Stimulated activated CD4-positive, alpha-beta T cell treated with anti-CD3 and anti-CD28 coated beads, Interleukin-12 subunit alpha, Interleukin-12 subunit beta, amount 100 ng/mL, for 48 hours (primary cell): Measurements from ENCODE around the gene GRIA1.

ENCODE experiments used
- DNase-seq, 3 donors: peaks; one replicate each; pipeline ENCODE4 v3.0.0-alpha.2; 2020; ENCODE audit warnings: low read depth in 2 of 3, low spot score in 1 of 3

Gene GRIA1

DNA sequence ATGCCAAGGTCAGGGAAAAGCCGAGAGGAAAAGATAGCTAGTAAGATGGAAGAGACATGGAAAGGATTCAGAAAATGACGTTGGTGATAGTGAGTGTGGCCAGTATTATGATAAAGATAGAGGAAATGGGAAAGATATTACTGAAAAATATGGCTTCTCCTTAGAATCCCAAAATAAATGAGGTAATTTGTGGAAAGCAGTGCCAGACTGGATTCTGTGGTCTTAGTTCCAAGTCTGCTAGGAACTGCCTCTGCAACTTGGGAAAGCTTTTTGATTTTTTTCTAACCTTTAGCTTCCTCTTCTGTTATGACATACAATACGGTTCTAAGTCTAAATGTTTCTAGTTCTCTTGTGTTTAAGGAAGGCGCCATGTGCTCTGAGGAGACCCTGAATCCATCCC is 54.2 kb downstream of the GRIA1 start:
- DNase-seq, result no peak

DNA sequence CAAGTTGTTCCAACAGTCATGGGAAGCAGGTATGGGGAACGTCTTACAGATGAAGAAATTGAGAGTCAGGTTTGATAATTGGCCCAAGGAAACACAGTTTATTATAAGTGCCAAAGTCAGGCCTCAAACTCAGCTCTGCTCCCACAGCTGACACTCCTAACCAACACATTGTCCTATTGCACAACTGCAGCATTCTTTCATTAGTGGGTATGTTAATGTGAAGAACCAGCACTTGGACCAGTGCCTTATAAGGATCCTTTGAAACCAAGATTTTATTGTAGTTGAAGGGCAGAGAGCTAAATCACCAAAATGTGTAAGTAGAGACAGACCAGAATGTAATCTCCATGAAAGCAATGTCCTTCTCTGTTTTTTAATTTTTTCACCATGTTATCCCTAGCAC is 56.1 kb downstream of the GRIA1 start:
- DNase-seq, result no peak

DNA sequence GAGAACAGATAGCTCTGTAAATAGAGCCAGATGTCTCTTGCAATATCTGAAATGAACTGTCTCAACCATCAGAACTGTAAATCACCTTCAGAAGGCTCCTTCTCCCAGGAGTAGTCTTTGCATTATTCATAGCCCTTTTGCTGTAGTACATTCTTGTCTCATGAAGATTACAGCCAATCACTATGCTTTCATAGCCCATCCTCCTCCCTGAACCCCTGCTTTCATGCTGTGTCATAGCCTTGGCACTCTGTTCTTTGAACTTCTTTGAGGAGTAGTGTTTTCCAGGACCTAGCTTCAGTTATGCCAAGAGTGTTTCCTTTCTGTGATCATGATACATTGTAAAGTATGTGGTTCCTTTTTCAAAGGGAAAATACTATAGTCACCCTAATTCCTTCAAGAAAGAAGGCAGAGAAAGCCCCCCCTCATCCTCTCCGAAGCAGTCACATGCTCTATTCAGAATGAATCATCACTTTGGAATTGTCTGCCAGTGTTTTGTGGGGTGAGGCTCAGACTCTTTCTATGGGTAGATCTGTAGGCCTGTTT is 61.1 kb downstream of the GRIA1 start:
- no peak for DNase-seq

DNA sequence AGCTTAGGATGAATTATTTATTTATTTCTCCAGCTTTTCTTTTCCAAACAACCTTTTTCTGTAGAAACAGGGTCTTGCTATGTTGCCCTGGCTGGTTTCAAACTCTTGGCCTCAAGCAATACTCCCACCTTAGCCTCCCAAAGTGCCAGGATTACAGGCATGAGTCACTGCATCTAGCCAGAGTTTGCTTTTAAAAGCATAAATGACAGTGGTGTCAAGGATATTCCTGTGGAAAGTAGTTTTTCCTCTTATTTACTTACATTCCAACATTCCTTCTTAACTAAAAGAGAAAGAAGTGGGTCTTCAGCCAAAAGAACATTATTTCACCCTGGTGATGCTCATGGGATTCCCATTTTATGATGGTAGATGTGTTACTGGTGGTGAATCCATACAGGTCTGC is 62.4 kb downstream of the GRIA1 start:
- no peak for DNase-seq

DNA sequence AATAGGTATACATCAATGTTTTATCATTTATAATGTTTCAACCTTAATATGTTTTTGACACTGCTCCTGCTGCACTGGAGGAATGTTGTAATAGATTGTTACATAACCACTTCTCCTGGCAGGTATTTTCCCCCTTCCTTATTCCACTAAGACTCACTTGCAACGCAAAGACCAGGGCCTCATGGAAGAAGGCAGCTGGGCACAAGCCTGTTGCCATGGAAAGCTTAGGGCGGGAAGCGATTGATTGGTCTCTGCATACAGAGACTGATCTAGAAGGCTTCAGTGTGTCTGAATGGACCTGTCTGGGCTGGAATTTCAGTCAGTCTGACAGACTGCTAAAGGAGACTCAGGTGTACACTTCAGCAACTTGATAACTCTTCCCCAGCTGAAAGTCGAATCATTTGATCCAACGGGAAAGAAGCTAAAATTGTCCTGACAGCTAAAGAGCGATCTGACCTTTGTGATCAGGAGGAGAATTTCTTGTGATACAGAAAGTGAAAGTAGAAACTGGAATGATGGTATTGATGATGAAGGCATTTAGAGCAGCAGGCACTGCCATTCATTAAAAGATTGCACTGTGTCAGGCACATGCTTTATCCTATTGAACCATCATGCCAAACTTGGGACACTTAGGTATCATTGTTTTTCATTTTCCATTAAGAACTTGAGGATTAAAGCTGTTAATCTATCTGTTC is 65.1 kb downstream of the GRIA1 start:
- DNase-seq, result no peak

DNA sequence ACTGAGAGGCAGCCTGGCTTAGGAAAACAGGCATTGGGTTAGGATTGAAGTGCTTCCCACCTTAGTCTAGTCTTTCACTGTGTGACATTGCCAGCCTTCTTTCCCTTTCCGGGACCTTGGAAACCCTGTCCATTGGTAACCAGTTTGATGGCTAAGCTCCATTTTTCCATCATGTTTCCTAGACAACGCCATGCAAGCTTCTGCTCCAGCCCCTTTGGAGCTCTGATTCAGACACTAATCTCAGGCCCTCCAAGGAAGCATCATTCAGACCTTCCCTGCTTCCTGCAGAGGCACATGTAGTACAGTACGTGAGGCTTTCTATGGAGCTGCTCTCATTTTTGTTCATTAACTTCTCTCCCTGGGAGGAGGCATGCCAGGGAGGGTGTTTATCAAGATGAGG is 68.5 kb downstream of the GRIA1 start:
- DNase-seq, result no peak

DNA sequence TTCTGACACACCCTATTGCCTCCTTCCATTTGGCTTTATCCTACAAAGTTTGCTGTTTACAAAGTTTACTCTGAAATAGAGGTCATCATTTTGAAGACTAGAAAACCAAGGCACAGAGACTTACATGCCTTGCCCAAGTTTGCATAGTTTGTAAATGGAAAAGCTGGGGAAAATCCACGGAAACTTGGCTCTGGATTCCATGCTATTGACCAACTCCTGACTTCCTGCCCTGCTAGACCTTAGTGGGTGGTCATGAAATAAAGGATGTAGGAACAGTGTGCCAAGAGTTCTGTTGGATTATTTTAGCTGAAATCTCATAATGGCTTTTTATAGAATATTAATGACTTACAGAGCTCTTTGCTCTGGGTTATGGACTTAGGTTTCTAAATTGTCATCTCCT is 69.5 kb downstream of the GRIA1 start:
- DNase-seq, result no peak

DNA sequence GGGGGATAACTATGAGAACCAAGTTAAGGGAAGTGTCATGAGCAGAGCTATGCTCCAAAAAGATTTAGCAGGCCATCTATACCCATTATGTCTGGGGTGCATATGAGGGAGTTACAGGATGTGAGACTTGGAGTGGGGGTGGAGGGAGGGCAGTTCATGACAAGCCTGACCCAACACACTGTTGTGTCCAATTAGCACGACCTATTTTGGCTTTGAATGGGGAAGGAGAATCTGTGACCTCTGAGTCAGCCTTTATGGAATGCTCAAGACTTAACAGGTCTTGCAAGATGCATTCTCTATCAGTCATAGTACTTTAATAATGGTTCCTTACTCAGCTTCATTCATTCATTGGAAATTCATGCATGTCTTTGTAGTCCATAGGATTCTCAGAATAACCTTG is 71.7 kb downstream of the GRIA1 start:
- DNase-seq, result no peak

DNA sequence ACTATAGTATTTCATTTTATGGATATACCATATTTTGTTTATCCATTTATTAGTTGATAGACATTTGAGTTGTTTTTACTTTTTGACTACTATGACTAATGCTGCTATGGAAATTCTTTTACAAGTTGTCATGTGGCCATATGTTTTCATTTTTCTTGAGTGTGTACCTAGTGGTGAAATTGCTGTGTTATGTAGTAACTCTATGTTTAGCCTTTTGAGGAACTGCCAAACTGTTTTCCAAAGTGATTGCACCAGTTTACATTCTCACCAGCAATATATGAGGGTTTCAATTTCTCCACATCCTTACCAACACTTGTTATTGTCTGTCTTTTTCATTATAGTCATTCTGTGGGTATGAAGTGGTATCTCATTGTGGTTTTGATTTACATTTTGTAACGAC is 75.4 kb downstream of the GRIA1 start:
- no peak for DNase-seq

DNA sequence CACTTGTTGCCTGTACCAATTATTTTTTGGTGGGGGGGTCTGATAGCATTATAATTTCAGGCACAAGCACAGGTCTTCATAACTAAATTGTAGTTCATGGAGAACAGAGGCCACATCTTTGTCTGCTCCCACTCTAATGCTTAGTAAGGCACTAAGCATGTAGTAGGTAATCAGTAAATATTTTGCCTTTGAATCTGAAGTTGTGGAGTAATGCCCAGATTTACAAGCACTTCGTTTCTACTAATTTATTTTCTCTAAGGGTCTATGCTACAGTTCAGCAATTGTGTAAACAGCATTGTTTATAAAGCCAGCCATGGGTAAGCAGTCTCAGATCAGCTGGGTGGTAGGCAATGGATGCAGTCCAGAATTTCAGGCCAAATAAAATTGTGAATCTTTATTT is 78.6 kb downstream of the GRIA1 start:
- DNase-seq, result no peak

DNA sequence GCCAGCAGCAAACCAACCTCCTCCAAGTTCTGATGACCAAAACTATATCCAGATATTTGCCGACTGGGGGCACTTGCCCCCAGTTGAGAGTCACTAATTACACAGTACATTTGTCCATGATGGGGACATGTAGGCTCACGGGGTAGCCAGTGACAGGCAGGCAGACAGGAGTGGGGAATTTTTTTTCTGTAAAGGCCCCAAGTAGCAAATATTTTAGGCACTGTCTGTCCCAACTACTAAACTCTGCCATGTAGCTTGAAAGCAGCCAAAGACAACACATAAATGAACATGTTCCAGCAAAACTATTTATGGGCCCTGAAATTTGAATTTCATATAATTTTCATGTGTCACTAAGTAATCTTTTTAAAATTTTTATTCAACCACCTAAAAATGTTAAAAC is 80.7 kb downstream of the GRIA1 start:
- no peak for DNase-seq

DNA sequence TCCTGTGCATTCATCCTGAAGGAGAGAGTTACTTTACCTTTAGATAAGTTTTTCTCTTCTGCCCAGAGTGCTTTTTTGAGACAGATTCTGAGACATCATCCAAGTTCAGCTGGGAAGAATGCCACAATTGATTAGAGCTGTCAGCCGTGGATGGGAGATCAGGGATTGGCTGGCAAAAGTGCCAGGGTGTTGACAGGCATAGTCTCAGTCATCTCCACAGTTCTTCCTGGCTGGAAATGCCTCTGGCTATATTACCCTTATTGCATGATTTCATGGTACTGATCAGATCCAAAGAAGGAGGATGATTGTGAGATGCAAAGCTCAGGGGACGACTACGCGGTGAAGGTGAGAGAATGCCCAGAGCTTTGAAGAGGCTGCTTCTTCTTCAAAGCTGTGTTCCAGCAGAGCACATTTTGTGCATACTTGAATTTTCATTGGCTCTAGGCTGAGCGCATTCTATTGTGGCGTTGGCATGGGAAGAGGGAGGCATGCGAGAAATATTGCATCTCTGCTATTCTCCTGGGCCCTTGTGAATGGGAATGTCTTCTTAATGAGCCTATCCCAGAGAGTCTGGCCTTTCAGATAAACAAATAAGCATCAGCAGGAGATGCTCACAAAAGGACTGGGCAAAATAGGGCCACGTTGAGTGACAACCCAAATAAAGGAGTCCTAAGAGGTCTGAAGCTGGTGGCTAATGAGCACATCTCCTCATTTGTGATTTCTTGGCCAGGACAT is 82.1 kb downstream of the GRIA1 start:
- no peak for DNase-seq

DNA sequence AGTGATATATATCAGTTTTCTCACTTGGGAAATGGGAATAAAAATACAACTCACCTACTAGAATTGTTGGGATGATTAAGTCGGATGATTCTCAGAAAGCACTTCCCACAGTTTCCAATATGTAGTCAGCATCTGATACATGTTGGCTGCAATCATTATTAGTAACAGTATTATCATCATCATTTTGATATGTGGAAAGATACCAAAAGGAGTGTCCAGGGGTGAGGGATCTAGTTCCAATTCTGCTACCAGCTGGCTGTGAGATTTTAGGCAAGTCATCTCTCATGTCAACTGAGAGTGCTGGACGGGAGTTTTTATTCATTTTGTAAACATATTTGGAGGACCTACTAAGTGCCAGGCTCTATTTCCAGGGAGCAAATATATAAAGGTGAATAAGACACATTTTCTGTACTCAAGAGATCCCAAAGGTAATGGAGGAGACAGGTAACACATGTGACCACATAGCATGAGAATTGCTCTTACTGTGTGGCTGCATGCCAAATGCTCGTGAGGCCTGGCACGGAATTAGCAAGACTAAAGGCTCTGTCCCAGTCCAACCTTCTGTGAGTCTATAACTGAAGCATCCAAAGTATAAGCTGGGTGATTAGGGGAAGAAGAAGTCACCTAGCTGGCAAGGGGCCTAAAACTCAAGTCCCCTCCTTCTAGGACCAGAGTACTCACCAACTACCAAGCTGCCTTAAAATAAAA is 83.0 kb downstream of the GRIA1 start:
- DNase-seq, result no peak

DNA sequence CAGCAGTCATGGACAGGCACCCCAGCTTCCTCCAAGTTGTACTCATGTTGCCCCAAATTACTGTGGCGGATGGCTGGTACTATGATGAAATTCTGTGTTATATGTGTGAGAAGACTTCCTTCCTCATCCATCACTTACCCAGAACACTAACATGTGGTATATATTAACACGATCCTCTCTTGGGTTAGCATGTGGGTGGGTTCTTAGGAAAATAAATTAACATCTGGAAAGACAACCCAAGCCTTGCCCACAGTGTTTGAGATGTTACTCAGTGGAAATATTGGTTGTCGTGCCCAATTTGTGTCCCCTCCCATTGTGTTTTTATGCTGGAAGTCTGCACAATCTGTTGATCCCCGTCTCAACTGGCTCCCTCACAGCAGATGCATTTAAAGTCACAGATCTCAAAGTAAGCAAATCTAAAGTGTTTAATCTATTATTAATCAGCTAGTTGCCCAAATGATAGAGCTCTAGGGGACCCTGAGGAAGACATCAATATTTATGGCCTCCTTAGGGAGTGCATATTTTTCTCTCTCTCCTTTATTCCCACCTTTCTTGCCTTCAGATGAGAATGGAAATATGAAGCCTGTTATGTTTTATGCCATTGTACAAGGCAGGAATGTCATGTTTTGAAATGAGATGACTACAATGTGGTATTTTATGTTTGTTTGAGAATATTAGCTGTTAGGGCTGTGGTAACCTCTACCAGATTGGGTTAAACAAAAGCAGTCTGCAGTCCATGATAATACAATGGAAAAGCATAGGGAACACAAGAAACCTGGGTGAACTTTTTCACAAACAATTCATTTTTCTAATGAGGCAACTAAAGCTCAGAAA is 93.9 kb downstream of the GRIA1 start:
- DNase-seq, result no peak

DNA sequence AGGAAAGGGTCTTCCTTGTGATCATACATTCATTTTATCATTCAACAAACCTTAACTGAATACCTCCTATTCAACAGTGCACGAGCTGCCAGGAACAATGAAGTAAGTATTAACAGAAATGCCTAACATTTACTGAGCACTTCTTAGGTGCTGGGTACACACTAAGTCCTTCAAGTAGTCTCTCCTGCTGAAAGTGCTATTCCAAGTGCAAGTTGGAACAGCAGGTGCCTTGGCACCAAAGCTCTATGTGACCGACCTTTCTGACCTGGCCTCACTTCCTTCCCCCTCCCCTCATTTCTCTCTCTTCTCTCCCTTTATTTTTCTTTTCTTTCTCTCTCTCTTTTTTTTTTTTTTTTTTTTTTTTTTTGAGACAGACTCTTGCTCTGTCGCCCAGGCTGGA is 94.5 kb downstream of the GRIA1 start:
- DNase-seq, result no peak

DNA sequence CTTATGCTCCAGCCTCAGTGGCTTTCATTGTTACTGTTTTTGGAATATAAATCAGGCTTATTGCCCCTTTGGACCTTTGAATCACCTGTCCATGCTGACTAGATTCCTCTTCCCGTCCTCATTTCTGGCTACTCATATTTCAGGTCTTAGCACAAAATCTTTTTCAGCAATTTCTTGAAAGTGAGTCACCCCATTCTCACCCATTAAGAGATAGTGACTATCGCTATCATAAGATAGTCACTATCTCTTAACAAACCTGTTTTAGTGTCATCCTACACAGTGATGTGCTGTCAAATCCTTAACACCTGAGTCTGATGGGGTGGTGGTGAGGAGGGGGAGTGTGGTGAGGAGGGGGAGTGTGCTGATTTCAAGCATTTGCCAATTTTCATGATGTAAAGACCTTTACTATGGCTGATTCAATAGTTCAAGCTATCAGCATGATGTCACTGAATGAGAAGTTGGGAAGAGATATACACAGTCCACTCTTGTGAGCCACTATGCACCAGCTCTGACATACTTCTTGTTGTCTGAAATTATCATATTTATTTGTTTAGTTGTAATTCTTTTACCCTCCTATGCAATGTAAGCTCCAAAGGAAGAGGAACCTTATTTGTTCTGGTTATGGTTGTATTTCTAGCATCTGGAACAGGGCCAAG is 95.3 kb downstream of the GRIA1 start:
- no peak for DNase-seq

DNA sequence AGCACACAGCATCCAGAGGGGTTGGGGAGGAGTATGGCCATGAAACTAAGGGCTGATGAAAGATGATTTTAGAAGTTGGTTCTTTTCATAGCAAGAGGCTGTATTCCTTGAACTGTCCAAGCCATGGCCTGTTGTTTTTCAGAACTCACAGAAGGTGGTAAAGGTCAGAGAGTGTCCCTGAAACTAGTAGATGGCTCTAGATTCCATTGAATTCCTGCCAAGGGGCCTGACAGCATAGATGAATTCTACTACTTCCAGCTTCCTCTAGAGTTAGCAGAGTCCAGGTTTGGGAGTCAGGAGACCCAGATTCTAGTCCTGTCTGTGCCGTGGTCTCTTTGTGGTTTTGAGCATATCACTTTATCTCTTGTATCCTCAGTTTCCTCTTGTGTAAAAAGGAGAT is 101.6 kb downstream of the GRIA1 start:
- DNase-seq, result no peak

DNA sequence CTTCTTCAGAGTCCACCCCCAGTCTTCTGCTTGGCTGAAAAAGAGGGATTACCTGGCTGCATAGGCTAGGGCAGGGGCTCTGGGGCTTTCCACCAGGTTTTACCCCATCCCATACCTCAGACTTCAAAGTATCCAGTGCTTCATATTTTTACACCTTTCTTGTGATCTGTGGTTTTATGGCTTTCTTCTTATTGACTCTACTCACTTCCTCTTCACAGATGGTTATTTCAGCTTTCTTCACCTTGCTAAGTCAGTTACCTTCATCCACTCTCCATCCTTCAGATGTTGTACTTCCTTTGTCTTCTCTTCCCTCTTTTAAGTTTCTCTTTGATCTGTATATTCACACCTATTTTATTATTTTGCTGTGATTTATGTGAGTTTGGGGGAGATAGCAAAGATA is 104.3 kb downstream of the GRIA1 start:
- DNase-seq, result no peak

DNA sequence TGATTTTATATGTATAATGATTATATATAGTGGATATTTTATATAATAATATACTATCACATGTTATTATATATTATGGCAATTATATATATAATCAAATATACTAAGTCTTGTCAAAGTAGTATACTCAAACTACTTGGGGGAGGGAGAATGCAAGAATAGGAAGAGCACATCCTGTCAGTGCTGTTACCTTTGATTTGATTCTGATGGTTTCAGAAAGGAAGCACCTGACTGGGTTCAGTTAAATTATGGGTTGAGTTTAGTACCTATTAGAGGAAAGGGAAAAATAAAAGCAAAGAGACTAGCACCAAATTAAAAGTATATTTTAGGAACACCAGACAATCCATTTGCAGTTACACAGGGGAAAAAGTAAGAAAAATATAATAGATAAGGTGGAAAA is 107.6 kb downstream of the GRIA1 start:
- DNase-seq, result no peak

DNA sequence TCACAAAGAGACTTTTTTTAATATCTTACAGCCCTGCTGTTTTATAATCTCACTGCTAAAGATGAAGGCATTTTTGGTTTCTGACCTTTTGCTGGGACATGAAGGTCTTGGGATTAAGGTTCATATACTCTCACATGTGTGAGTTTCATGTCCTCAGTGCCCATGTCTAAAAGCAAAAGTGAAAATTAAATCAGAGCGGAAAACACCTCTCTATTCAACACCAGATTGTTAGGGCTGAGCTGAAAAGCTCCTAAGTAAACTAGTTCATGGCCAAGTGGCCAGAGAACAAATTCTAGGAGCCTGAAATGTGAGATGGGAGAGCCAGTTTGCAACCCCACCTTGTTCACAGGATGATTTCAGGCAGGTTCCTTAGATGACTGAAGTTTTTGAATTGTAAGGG is 110.9 kb downstream of the GRIA1 start:
- no peak for DNase-seq

DNA sequence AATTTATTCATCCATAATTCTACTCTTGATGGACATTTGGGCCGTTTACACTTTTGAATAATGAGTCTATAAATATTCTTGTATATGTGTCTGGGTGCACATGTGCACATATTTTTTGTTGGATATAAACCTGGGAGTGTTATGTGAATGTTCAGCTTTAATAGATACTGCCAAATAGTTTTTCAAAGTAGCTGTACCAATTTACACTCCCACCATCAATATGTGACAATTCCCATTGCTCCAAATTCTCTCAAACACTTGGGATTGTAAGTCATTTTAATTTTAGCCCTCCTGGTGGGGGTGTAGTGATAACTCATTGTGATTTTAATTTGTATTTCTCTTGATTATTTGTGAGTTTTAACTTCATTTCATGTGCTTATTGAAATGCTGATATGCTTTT is 114.9 kb downstream of the GRIA1 start:
- DNase-seq, result no peak
